ENCODE data around the gene RBM43.

DNA sequence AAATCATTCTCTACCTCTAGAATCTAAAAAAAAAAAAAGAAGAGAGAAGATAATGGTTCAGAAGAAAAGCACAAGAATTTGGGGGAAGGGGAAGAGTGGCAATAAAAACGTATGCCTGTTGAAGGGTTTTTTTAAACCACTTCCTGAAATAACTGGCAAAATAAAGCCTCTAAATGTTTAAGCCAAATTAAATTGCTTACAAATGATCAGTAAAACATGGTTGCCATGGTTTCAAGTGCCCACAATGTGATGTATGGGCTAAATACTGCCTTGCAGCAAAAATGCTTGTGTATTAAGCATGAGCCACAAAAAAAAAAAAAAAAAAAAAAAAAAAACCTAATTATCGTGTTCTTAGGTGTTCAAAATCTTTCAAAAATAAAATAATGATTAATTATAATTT is 60.8 kb downstream of the RBM43 start:
- TF ChIP-seq GATA2 (IDR thresholded peaks at IDR 0.05; ENCODE audit: low read depth, low read length): no peak
- no peak for TF ChIP-seq GATA3 (IDR thresholded peaks at IDR 0.05; ENCODE audit: low read depth, low read length)

Data from SH-SY5Y (cell line).